AG10803 (cell line): ENCODE measurements around the gene FTH1.

Experiments used
- DNase-seq: peaks from one replicate; pipeline ENCODE4 v3.0.0; 2010; ENCODE audit warnings: low read depth
- H3K4me3 ChIP-seq: 2 replicates; pipeline ENCODE4 v1.5.1; 2011; ENCODE audit warnings: mild to moderate bottlenecking, low read length, control low read depth
- CTCF ChIP-seq: conservative IDR thresholded peaks from 2 replicates; pipeline ENCODE4 v1.5.1; 2011; ENCODE audit warnings: mild to moderate bottlenecking, low read length, control low read depth, inconsistent platforms

Gene FTH1

GRCh38 chr11:61967116-61967923, at the start of gene FTH1:
Gene FTH1, minus strand, starts transcription at chr11:61967634. Its CDS starts 209 bp downstream, at chr11:61967425.
- H3K4me3 ChIP-seq, result peak within 1 kb of the TSS; percentile 83
- peak; percentile 92 for DNase-seq
- no peak for TF ChIP-seq CTCF

GRCh38 chr11:62015615-62016014, 48.2 kb upstream of the FTH1 start:
- no peak for DNase-seq
- no peak overlapping the region for H3K4me3 ChIP-seq
- TF ChIP-seq CTCF, result no peak

GRCh38 chr11:62013537-62014476, 46.4 kb upstream of the FTH1 start:
- peak; percentile 72 for DNase-seq
- no peak overlapping the region for H3K4me3 ChIP-seq
- TF ChIP-seq CTCF, result no peak

- H3K4me3 ChIP-seq, result no peak overlapping the region
- peak; percentile 37 for DNase-seq
- TF ChIP-seq CTCF, result no peak
These were observed 45.5 kb upstream of the FTH1 start for GRCh38 chr11:62012832-62013461.

- H3K4me3 ChIP-seq, result no peak overlapping the region
- TF ChIP-seq CTCF, result no peak
- peak; percentile 52 for DNase-seq
These were observed 45.0 kb upstream of the FTH1 start for GRCh38 chr11:62012451-62012831.

- no peak for TF ChIP-seq CTCF
- no peak for DNase-seq
- no peak overlapping the region for H3K4me3 ChIP-seq
These were observed 44.4 kb upstream of the FTH1 start for GRCh38 chr11:62011881-62012280.
